HFFc6 (cell line): Measurements from ENCODE around the gene ANKRD17. TPM values are rescaled to one million over a fixed set of nuclear protein-coding genes. Genes with fewer than 3 reads are reported as not detected.

Source experiments
- DNase-seq: peaks from one replicate; pipeline ENCODE4 v3.0.0-alpha.2; 2018
- H3K27ac Mint-ChIP-seq: 2 replicates; pipeline ENCODE4 v1.8.0; 2020; ENCODE audit warnings: mild to moderate bottlenecking, mixed read lengths
- H3K27me3 Mint-ChIP-seq: 2 replicates; pipeline ENCODE4 v1.8.0; 2021; ENCODE audit warnings: mild to moderate bottlenecking, moderate library complexity, mixed read lengths; ENCODE audit not compliant: insufficient read depth
- H3K36me3 Mint-ChIP-seq: 2 replicates; pipeline ENCODE4 v1.8.0; 2021; ENCODE audit warnings: low read depth, mixed read lengths
- H3K4me1 Mint-ChIP-seq: 2 replicates; pipeline ENCODE4 v1.8.0; 2020; ENCODE audit warnings: low read depth, mixed read lengths
- H3K4me3 Mint-ChIP-seq: 2 replicates; pipeline ENCODE4 v1.8.0; 2020; ENCODE audit warnings: mild to moderate bottlenecking, moderate library complexity, mixed read lengths
- H3K9me3 Mint-ChIP-seq: 2 replicates; pipeline ENCODE4 v1.8.0; 2020; ENCODE audit warnings: mild to moderate bottlenecking, mixed read lengths
- total RNA-seq, 6 experiments: library from RNA; stranded (reverse); fragmentation: NEBNext Ultra II Directional; extraction: Animal tissue kit (Norgen Biotek cat#: 25700); gene quantifications; 2 replicates in 1 of 6; 3 replicates in 5 of 6; pipeline ENCODE4 v1.2.3, GENCODE V29; 2021
- TF ChIP-seq, protein P1 (sequence below): fragments of 200-600 bp; sonication (generic); IDR thresholded peaks from 2 replicates; pipeline ENCODE4 v1.5.0; 2021; ENCODE audit warnings: antibody characterized with exemption, mild to moderate bottlenecking

Gene ANKRD17
- total RNA-seq, 6 experiments from 2014 or later = 51.7 to 61.0 (median 56.4) TPM

DNA sequence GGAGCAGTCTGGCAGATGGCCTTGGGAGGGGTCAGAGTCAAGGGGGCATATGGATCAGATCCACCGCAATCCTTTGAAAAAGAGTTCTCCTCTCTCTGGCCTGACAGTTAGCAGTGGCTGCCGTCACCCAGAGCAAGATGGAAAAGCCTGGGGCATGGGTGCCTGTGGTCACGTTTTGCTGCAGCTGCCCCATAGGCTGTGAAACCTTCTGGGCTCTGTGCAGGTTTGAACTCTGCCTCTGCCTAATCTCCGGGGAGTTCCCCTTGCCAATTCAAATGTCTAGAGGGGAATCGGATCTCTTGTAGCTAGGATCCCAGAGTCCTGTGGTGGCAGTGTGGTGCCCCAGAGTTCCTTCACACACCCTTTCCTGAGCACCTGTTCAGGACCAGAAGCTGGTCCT is 23.4 kb upstream of the ANKRD17 start:
- peaks cover 5% of the 10 kb centered on the region for H3K9me3 Mint-ChIP-seq
- H3K4me3 Mint-ChIP-seq = no peak overlapping the region
- no peak overlapping the region for H3K27ac Mint-ChIP-seq
- no peaks in the 10 kb centered on the region for H3K4me1 Mint-ChIP-seq
- H3K36me3 Mint-ChIP-seq = 0 out of 2 replicates have a peak, but pooled peaks cover 5% of the 10 kb centered on the region
- TF ChIP-seq, protein P1, sequence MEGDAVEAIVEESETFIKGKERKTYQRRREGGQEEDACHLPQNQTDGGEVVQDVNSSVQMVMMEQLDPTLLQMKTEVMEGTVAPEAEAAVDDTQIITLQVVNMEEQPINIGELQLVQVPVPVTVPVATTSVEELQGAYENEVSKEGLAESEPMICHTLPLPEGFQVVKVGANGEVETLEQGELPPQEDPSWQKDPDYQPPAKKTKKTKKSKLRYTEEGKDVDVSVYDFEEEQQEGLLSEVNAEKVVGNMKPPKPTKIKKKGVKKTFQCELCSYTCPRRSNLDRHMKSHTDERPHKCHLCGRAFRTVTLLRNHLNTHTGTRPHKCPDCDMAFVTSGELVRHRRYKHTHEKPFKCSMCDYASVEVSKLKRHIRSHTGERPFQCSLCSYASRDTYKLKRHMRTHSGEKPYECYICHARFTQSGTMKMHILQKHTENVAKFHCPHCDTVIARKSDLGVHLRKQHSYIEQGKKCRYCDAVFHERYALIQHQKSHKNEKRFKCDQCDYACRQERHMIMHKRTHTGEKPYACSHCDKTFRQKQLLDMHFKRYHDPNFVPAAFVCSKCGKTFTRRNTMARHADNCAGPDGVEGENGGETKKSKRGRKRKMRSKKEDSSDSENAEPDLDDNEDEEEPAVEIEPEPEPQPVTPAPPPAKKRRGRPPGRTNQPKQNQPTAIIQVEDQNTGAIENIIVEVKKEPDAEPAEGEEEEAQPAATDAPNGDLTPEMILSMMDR = no peak
- no peaks in the 10 kb centered on the region; the same call in none of the 2 replicates for H3K27me3 Mint-ChIP-seq
- DNase-seq = no peak

DNA sequence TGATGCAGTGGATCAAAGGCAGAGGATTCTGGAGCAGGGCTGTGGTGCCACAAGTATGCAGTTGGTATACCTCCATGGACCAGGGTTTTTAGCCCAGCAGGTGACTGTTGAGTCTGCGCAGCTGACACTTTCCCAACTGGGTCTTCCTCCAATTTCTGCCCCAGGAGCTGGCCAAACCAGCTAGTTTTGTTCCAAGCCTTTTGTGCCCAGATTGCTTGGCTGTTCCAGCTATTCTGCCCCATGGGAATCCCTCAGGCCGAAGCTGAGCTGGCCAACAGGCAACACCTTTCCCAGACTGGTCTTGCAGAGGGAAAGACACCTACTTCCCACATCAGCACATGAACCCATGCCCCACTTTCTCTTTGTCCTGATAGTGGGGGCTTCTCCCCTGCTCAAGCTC is 22.8 kb upstream of the ANKRD17 start:
- TF ChIP-seq, protein P1 = no peak
- H3K4me1 Mint-ChIP-seq = no peaks in the 10 kb centered on the region

DNA sequence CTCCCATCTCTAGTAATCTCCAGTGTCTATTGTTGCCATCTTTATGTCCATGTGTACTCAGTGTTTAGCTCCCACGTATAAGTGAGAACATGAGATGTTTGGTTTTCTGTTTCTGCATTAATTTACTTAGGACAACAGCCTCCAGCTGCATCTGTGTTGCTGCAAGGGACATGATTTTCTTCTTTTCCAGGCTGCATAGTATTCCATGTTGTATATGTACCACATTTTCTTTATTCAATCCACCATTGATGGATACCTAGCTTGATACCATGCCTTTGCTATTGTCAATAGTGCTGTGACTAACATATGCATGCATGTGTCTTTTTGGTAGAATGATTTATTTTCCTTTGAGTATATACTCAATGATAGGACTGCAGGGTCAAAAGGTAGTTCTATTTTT is 18.6 kb upstream of the ANKRD17 start:
- peaks cover 5% of the 10 kb centered on the region; the same call in 1 of the 2 replicates for H3K36me3 Mint-ChIP-seq
- H3K27ac Mint-ChIP-seq = no peak overlapping the region
- peaks cover 12% of the 10 kb centered on the region for H3K4me1 Mint-ChIP-seq
- TF ChIP-seq, protein P1 = no peak
- no peaks in the 10 kb centered on the region; the same call in none of the 2 replicates for H3K27me3 Mint-ChIP-seq
- peaks cover 5% of the 10 kb centered on the region for H3K9me3 Mint-ChIP-seq
- H3K4me3 Mint-ChIP-seq = no peak overlapping the region
- DNase-seq = no peak

More for the DNA sequence above, 22.8 kb upstream of the ANKRD17 start:
- Mint-ChIP-seq H3K4me3 (no peak overlapping the region), H3K9me3 (peaks cover 5% of the 10 kb centered on the region), H3K27ac (no peak overlapping the region), H3K27me3 (no peaks in the 10 kb centered on the region; the same call in none of the 2 replicates), H3K36me3 (0 out of 2 replicates have a peak, but pooled peaks cover 5% of the 10 kb centered on the region)
- DNase-seq = no peak

DNA sequence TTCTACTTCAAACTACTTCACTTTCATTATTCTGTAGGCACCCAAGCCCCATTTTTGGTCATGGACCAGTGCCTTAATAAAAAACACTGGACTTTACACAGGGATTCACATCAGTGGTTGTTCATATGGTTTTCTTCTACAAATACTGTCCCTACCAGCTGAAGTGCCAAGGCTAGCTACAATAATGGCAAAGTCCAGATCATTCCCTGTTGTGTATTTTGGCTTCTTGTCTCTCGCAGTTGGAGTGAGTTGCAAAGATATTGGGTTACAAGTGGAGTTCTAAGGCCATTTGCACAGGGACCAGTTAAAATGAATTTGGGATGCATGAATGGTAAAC is 16.7 kb upstream of the ANKRD17 start:
- peaks cover 5% of the 10 kb centered on the region; the same call in 1 of the 2 replicates for H3K36me3 Mint-ChIP-seq
- peaks cover 12% of the 10 kb centered on the region for H3K4me1 Mint-ChIP-seq
- TF ChIP-seq, protein P1 = no peak
- no peak for DNase-seq
- peaks cover 5% of the 10 kb centered on the region for H3K9me3 Mint-ChIP-seq
- H3K27ac Mint-ChIP-seq = no peak overlapping the region
- no peaks in the 10 kb centered on the region; the same call in none of the 2 replicates for H3K27me3 Mint-ChIP-seq
- no peak overlapping the region for H3K4me3 Mint-ChIP-seq

DNA sequence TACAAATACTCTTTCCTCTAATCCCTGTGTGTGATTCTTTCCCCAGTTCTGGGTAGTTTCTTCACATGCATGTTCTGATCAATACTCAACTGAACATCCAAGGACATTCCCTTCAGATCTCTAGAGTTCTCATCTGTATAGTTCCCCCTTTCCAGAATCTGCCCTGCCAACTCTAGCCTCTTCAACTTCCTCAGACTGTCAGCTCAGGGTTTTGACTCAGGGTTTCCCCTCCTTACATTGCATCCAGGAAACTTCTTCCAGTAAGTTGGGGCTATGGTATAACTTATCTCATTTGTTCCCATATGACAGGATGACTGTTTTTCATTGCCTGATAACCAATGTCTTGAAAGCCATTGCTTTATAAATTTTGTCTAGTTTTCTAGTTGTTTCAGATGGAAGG is 14.2 kb upstream of the ANKRD17 start:
- Mint-ChIP-seq H3K4me1 (peaks cover 12% of the 10 kb centered on the region), H3K4me3 (no peak overlapping the region), H3K9me3 (no peaks in the 10 kb centered on the region; the same call in 1 of the 2 replicates), H3K27ac (no peak overlapping the region), H3K27me3 (no peaks in the 10 kb centered on the region; the same call in none of the 2 replicates), H3K36me3 (no peaks in the 10 kb centered on the region; the same call in 1 of the 2 replicates)
- no peak for DNase-seq
- TF ChIP-seq, protein P1 = no peak
